Measurements from ENCODE around the gene CMTM1.

Gene CMTM1

GRCh38 chr16:66539623-66540469 lies 26.4 kb upstream of the CMTM1 start:
- DNase-seq (ENCODE audit: low read depth in 2 of 2), result no peak

- no peak for DNase-seq (ENCODE audit: low read depth in 2 of 2)
Measured at GRCh38 chr16:66541388-66542355, 24.6 kb upstream of the CMTM1 start.

GRCh38 chr16:66542396-66542795 lies 23.8 kb upstream of the CMTM1 start:
- no peak for DNase-seq (ENCODE audit: low read depth in 2 of 2)

DNA sequence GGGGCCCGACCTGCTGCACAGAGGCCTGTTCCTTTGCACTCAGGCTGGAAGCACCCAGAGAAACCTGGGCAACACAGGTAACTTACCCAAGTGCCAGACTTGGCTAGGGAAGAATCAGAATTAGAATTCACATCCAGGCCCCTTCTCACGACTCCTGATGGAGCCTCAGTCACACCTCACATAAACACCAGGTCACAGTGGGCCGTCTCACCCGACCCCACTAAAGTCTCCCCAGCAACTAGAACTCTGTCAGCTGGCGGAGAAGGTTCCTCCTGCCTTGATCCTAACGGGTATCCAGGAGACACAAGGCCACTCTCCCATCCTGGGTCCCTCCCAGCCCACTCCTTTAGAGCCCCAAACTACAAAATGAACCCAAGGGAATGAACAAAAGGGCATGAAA lies 22.7 kb upstream of the CMTM1 start:
- no peak for DNase-seq (ENCODE audit: low read depth in 2 of 2)

- no peak for DNase-seq (ENCODE audit: low read depth in 2 of 2)
Measured at GRCh38 chr16:66544016-66544757, 22.1 kb upstream of the CMTM1 start.

GRCh38 chr16:66547101-66547989 lies 18.9 kb upstream of the CMTM1 start:
- DNase-seq (ENCODE audit: low read depth in 2 of 2), result no peak

DNA sequence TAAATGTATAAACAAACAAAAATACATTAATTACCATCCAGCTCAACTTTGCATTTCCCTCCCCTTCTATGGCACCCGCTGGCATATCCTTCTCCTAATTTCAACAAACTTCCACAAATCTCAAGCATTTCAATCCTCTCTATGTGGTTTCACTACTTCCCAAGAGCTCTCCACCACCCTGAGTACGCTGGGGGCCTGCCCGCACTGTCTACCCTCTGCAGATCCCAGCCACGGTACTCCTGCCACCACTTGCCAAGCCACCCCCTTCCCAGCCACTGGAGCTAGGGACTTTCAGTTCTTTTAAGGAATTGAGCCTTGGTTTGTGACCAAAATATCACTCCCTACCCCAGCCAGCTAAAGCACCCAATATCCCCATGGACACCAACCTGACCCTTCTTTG lies 18.2 kb upstream of the CMTM1 start:
- DNase-seq (ENCODE audit: low read depth in 2 of 2), result no peak

- no peak for DNase-seq (ENCODE audit: low read depth in 2 of 2)
Measured at GRCh38 chr16:66548868-66549267, 17.4 kb upstream of the CMTM1 start.

- DNase-seq (ENCODE audit: low read depth in 2 of 2), result peak; percentile 23 to 31
Measured at GRCh38 chr16:66549284-66550131, 16.7 kb upstream of the CMTM1 start, which contains the start of gene TK2. TSS of gene TK2 (minus strand) at chr16:66550122. CDS start at chr16:66550061, 61 bp downstream.

DNA sequence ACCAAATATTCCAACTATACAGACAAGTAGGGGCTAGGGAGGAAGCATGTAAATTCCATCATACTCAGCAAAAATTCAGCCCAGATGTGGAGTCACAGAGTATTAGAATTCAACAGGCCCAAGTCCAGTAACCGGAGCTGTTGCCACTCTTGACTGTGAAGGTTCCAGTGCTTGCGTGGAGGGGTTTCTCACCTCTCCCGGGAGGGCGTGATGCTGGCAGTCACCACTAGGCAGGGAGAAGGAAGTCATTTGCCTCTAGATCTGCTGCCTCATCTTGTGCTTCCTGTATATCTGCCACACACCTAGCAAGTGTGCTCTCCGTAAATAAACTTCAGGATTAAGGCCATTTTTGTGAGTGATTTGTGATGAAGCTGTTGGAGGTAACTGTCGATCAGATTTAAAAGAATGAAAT lies 14.9 kb upstream of the CMTM1 start:
- DNase-seq (ENCODE audit: low read depth in 2 of 2), result peak; percentile 17 to 29

DNA sequence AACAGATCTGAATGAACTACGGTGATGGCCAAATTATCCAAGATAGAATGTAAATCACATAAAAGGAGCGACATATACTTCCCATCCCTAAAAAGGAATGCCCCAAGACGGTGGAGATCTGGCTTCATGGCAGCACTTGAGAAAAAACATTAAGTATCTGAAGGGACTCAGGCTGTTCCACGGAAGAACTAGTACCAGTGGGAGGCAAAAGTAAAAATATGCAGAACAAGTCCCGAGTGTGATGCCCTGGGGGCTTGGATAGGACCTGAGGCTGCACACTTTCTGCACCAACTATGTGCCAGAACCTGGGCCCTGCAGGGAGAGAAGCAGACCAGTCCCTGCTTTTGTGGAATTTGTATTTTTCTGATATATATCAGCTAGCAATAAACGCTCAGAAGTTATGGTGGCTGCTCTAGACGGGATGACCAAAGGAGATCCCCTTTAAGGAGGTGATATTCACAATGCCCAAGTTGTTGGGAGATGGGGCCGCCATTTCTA lies 14.4 kb upstream of the CMTM1 start:
- DNase-seq (ENCODE audit: low read depth in 2 of 2), result no peak

- DNase-seq (ENCODE audit: low read depth in 2 of 2), result peak; percentile 80 to 85
Measured at GRCh38 chr16:66552286-66553177, 13.7 kb upstream of the CMTM1 start, which contains the start of gene CKLF. TSS of gene CKLF (plus strand) at chr16:66552576. CDS start at chr16:66552716, 140 bp downstream.

DNA sequence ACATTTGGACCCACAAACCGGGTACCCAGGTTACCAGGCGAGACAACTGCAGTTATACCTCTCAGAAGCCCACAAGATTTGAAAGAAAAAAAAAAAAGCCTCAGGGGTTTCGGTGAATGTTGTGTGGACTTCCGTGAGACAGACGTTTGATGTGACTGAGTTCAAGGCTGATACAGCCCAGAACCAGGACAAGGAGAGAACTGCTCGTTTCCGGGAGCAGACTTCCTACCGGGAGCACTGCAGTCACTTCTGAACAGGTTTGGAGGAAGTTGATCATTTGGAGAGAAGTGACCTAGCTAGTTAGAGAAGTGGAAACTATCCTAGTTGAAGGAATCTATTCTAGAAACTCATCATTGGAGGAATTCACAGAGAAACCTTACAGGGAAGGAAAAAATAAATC lies 13.0 kb upstream of the CMTM1 start:
- no peak for DNase-seq (ENCODE audit: low read depth in 2 of 2)

DNA sequence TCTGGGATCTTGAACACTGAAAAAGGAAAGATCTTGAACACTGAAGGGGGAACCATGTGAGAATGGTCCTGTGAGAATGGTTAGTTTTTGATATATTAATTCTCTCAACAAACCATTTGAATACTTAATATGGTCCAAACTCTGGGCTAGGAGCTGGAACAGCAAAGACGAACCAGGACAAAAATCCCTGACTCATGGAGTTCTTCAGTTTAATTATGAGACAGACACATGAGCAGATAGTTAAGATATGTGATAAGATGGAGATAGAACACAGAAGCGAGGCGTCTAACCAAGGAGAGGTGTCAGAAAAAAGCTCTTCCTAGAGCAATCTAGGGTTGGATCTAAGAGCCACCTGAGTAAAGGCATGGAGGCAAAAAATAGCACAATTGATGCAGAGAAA lies 12.2 kb upstream of the CMTM1 start:
- DNase-seq (ENCODE audit: low read depth in 2 of 2), result no peak

DNA sequence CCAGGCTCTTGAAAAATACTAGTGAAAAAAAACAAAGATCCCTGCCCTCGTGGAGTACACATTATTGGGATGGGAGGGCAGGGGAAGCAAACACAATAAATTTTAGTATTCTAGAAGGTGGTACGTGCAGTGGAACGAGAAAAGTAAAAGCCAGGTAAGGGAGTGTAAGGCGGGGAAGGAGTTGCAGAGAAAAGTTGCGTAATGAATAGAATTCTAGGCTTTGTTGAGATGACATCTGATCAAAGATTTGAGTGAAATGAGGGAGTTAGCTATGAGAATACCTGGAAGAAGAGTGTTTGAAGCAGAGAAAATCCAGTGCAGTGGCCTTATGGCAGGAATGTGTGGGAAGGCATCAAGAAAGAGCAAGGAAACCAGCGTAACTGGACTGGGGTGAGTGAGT lies 11.7 kb upstream of the CMTM1 start:
- DNase-seq (ENCODE audit: low read depth in 2 of 2), result no peak

GRCh38 chr16:66560107-66560506 lies 6.1 kb upstream of the CMTM1 start:
- no peak for DNase-seq (ENCODE audit: low read depth in 2 of 2)

- DNase-seq (ENCODE audit: low read depth in 2 of 2), result no peak
Measured at GRCh38 chr16:66561381-66562080, 4.7 kb upstream of the CMTM1 start.

DNA sequence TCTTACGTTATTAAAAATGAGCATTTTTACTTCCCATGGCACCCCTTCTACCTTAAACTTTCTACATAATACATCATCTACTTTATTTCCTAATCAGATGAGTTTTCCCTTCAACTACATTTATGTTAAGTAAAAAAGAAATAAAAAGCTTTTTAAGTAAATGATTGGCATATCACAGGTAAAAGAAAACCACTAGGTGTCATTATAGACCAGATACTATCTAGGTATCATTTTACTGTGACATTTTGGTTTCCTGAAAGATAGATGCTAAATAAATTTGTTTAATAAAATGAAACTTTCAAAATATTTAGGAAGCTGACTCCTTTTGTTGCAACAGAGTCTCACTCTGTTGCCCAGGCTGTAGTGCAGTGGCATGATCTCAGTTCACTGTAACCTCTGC lies 3.8 kb upstream of the CMTM1 start:
- no peak for DNase-seq (ENCODE audit: low read depth in 2 of 2)

Measured in activated CD8-positive, alpha-beta memory T cell treated with anti-CD3 and anti-CD28 coated beads for 4 hours (primary cell).